ENCODE data around the gene CACNG8. TPM values are rescaled to one million over a fixed set of nuclear protein-coding genes. Genes with fewer than 3 reads are reported as not detected.

CACNG8 gene
- total RNA-seq, 2 donors from 2014 or later = not detected

GRCh38 chr19:54013866-54014265 is 51.1 kb downstream of the CACNG8 start:
- H3K27me3 ChIP-seq = peaks cover 0 to 3% of the 10 kb centered on the region in 2 donors
- no peaks in the 10 kb centered on the region for H3K9me3 ChIP-seq
- no peaks in the 10 kb centered on the region for H3K4me1 ChIP-seq
- no peak overlapping the region for H3K4me3 ChIP-seq
- TF ChIP-seq CTCF (IDR thresholded peaks at IDR 0.05) (no peak), POLR2A (IDR thresholded peaks at IDR 0.05) (no peak)
- no peaks in the 10 kb centered on the region for H3K36me3 ChIP-seq (replicated peaks in 1 of 2; ENCODE audit: insufficient read depth in 1 of 2, low read depth in 2 of 2)
- 68 to 73% methylated on average over 8 of the region's 8 CpGs for WGBS, 2 donors
- intact Hi-C loops (cut with DNase I) = no loop called here
- ATAC-seq (no peak), DNase-seq (no peak)
- H3K27ac ChIP-seq = no peak overlapping the region

GRCh38 chr19:54014920-54015560 is 52.3 kb downstream of the CACNG8 start:
- no peak for ATAC-seq
- no peak for DNase-seq
- peaks cover 0 to 3% of the 10 kb centered on the region in 2 donors for H3K27me3 ChIP-seq
- no peaks in the 10 kb centered on the region for H3K36me3 ChIP-seq (replicated peaks in 1 of 2; ENCODE audit: insufficient read depth in 1 of 2, low read depth in 2 of 2)
- H3K4me3 ChIP-seq = no peak overlapping the region
- intact Hi-C loops (cut with DNase I) = no loop called here
- no peak overlapping the region for H3K27ac ChIP-seq
- no peak for TF ChIP-seq POLR2A (IDR thresholded peaks at IDR 0.05)
- 20 to 38% methylated on average over 18 of the region's 19 CpGs for WGBS, 2 donors
- peaks cover under 1% of the 10 kb centered on the region for H3K4me1 ChIP-seq
- H3K9me3 ChIP-seq = no peaks in the 10 kb centered on the region

GRCh38 chr19:54017261-54017660 is 54.5 kb downstream of the CACNG8 start:
- intact Hi-C loops (cut with DNase I) = no loop called here
- DNase-seq (no peak), ATAC-seq (no peak)
- H3K27ac ChIP-seq = no peak overlapping the region
- 83 to 85% methylated on average over 4 of the region's 4 CpGs for WGBS, 2 donors
- peaks cover 6% of the 10 kb centered on the region for H3K4me1 ChIP-seq
- no peaks in the 10 kb centered on the region for H3K36me3 ChIP-seq (replicated peaks in 1 of 2; ENCODE audit: insufficient read depth in 1 of 2, low read depth in 2 of 2)
- TF ChIP-seq POLR2A (IDR thresholded peaks at IDR 0.05) = no peak
- no peak for TF ChIP-seq CTCF (IDR thresholded peaks at IDR 0.05)
- no peaks in the 10 kb centered on the region for H3K9me3 ChIP-seq
- H3K4me3 ChIP-seq = no peak overlapping the region
- peaks cover 0 to 3% of the 10 kb centered on the region in 2 donors for H3K27me3 ChIP-seq

GRCh38 chr19:54021363-54021762 is 58.6 kb downstream of the CACNG8 start:
- H3K9me3 ChIP-seq = no peaks in the 10 kb centered on the region
- peaks cover 0 to 3% of the 10 kb centered on the region in 2 donors for H3K27me3 ChIP-seq
- no peak overlapping the region for H3K4me3 ChIP-seq
- H3K4me1 ChIP-seq = peaks cover 11% of the 10 kb centered on the region
- no peak for DNase-seq
- intact Hi-C loops (cut with DNase I) = loop anchor here (10.0 kb wide), 2 partner anchors 167 to 227 kb away; no protein-coding TSS in a partner anchor
- no peak overlapping the region for H3K27ac ChIP-seq
- no peaks in the 10 kb centered on the region for H3K36me3 ChIP-seq (replicated peaks in 1 of 2; ENCODE audit: insufficient read depth in 1 of 2, low read depth in 2 of 2)
- 73 to 92% methylated on average over 8 of the region's 8 CpGs for WGBS, 2 donors
- TF ChIP-seq POLR2A (IDR thresholded peaks at IDR 0.05) = no peak
- TF ChIP-seq CTCF (IDR thresholded peaks at IDR 0.05) = no peak
- ATAC-seq = no peak

- no peak for TF ChIP-seq POLR2A (IDR thresholded peaks at IDR 0.05)
- no peak overlapping the region for H3K27ac ChIP-seq
- H3K36me3 ChIP-seq (replicated peaks in 1 of 2; ENCODE audit: insufficient read depth in 1 of 2, low read depth in 2 of 2) = no peaks in the 10 kb centered on the region
- no peak for ATAC-seq
- intact Hi-C loops (cut with DNase I) = loop anchor here (10.0 kb wide), 2 partner anchors 167 to 227 kb away; no protein-coding TSS in a partner anchor
- 69 to 72% methylated on average over 13 of the region's 13 CpGs for WGBS, 2 donors
- H3K27me3 ChIP-seq = peaks cover 0 to 3% of the 10 kb centered on the region in 2 donors
- no peak overlapping the region for H3K4me3 ChIP-seq
- no peaks in the 10 kb centered on the region for H3K9me3 ChIP-seq
- DNase-seq = no peak
- peaks cover 11% of the 10 kb centered on the region for H3K4me1 ChIP-seq
Observed at GRCh38 chr19:54021932-54022331, 59.2 kb downstream of the CACNG8 start.

- intact Hi-C loops (cut with DNase I) = loop anchor here (10.0 kb wide), 2 partner anchors 168 to 228 kb away; no protein-coding TSS in a partner anchor
- no peaks in the 10 kb centered on the region for H3K27me3 ChIP-seq
Observed at GRCh38 chr19:54023191-54023590, 60.5 kb downstream of the CACNG8 start.

More at GRCh38 chr19:54023191-54023590, 60.5 kb downstream of the CACNG8 start:
- DNase-seq (no peak), ATAC-seq (no peak)
- no peaks in the 10 kb centered on the region for H3K9me3 ChIP-seq
- H3K4me3 ChIP-seq = no peak overlapping the region
- 16 to 34% methylated on average over 2 to 3 of the region's 3 CpGs for WGBS, 2 donors
- H3K36me3 ChIP-seq (replicated peaks in 1 of 2; ENCODE audit: insufficient read depth in 1 of 2, low read depth in 2 of 2) = no peaks in the 10 kb centered on the region
- H3K27ac ChIP-seq = no peak overlapping the region
- TF ChIP-seq CTCF (IDR thresholded peaks at IDR 0.05) (no peak), POLR2A (IDR thresholded peaks at IDR 0.05) (no peak)
- H3K4me1 ChIP-seq = peaks cover 11% of the 10 kb centered on the region

Data from body of pancreas (tissue), 4 donors.